Ovary (tissue), 3 donors: ENCODE measurements around the gene KLRK1.

Experiments used
- EP300 ChIP-seq: sonication (generic); formaldehyde crosslinking; IDR thresholded peaks from one replicate; pipeline ENCODE4 v1.6.1; 2017; ENCODE audit warnings: antibody characterized with exemption
- POLR2A ChIP-seq: fragments of 450-650 bp; IDR thresholded peaks from one replicate; pipeline ENCODE4 v1.6.1; 2017; ENCODE audit warnings: antibody characterized with exemption, mild to moderate bottlenecking, moderate library complexity
- TF ChIP-seq, protein P1 (sequence below), 3 donors: fragments of 450-650 bp in 2 of 3; fragments of 200-600 bp in 1 of 3; IDR thresholded peaks; one replicate each; pipeline versions ENCODE4 v1.5.1 to v1.8.0; 2016 to 2022; ENCODE audit warnings: antibody characterized with exemption in 3 of 3, mild to moderate bottlenecking in 1 of 3
- donor health status: DM: no; HTN: no; CAD: no.

DNA sequence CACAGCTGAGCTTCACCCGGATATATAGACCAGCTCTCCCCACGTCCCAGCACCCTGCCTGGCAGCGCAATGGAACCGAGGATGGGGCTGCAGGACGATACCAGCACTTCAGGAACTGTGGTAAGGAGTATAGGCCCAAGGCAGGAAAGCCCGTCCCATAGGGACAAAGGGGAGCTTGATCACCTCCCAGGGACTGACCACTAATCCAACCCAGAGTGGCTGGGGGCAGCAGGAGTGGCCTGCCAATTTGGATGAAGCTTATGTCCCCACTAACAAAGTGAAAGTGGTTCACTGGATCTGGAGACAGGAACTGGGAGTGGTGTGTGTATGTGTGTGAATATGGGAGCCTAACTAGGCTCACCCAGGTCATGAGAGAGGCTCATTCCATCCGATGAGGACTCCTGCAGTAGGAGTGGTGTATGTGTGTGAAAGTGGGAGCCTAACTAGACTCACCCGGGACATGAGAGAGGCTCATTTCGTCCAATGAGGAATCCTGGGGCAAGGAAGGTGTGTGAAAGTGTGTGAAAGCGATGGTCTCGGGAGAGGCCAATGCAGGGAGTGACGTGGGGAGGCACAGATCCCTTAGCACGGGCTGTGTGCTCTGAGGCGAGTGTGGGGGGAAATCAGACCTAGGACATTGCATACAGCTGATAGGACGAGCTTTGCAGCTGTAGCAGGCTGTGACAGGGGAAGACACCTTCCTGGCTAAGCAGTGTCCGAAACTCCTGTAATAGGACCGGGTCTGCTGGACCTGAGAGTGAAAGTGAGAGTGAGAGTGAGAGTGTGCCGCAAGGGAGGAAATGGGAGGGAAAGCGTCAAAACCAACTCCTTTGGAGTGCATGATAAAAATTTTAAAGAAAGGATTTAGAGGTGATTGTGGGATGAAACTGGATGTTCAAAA is 25.7 kb downstream of the KLRK1 start:
- TF ChIP-seq, protein P1, sequence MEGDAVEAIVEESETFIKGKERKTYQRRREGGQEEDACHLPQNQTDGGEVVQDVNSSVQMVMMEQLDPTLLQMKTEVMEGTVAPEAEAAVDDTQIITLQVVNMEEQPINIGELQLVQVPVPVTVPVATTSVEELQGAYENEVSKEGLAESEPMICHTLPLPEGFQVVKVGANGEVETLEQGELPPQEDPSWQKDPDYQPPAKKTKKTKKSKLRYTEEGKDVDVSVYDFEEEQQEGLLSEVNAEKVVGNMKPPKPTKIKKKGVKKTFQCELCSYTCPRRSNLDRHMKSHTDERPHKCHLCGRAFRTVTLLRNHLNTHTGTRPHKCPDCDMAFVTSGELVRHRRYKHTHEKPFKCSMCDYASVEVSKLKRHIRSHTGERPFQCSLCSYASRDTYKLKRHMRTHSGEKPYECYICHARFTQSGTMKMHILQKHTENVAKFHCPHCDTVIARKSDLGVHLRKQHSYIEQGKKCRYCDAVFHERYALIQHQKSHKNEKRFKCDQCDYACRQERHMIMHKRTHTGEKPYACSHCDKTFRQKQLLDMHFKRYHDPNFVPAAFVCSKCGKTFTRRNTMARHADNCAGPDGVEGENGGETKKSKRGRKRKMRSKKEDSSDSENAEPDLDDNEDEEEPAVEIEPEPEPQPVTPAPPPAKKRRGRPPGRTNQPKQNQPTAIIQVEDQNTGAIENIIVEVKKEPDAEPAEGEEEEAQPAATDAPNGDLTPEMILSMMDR (IDR thresholded peaks at IDR 0.05): no peak
- no peak for TF ChIP-seq EP300
- peak; percentile 13 for TF ChIP-seq POLR2A
